Stimulated activated CD4-positive, alpha-beta T cell treated with anti-CD3 and anti-CD28 coated beads, Interleukin-1b, Interleukin-23, amount 100 ng/mL, for 48 hours (primary cell): ENCODE data around the gene CYP19A1.

Experiments used
- DNase-seq: peaks from one replicate; pipeline ENCODE4 v3.0.0-alpha.2; 2020

The CYP19A1 gene

GRCh38 chr15:51252671-51253070, 85.7 kb downstream of the CYP19A1 start:
- no peak for DNase-seq

- DNase-seq = no peak
These were observed 86.8 kb downstream of the CYP19A1 start for GRCh38 chr15:51251556-51251955.

GRCh38 chr15:51250217-51251011, 88.0 kb downstream of the CYP19A1 start:
- DNase-seq = no peak

- no peak for DNase-seq
These were observed 92.8 kb downstream of the CYP19A1 start for GRCh38 chr15:51245628-51246027.

- DNase-seq = no peak
These were observed 94.0 kb downstream of the CYP19A1 start for GRCh38 chr15:51244423-51244869.

- no peak for DNase-seq
These were observed 94.6 kb downstream of the CYP19A1 start for GRCh38 chr15:51243774-51244173.

GRCh38 chr15:51240066-51240465, 98.3 kb downstream of the CYP19A1 start:
- no peak for DNase-seq

GRCh38 chr15:51237816-51238215, 100.6 kb downstream of the CYP19A1 start:
- DNase-seq = no peak

- DNase-seq = no peak
These were observed 104.0 kb downstream of the CYP19A1 start for GRCh38 chr15:51234176-51234927.

GRCh38 chr15:51232581-51232980, 105.8 kb downstream of the CYP19A1 start:
- no peak for DNase-seq

- DNase-seq = no peak
These were observed 108.5 kb downstream of the CYP19A1 start for GRCh38 chr15:51229907-51230330.

GRCh38 chr15:51227940-51228732, 110.3 kb downstream of the CYP19A1 start:
- peak; percentile 29 for DNase-seq

- DNase-seq = no peak
These were observed 111.7 kb downstream of the CYP19A1 start for GRCh38 chr15:51226576-51227210.

GRCh38 chr15:51224428-51224827, 114.0 kb downstream of the CYP19A1 start:
- DNase-seq = no peak

GRCh38 chr15:51223771-51224229, 114.6 kb downstream of the CYP19A1 start:
- no peak for DNase-seq

- no peak for DNase-seq
These were observed 120.0 kb downstream of the CYP19A1 start for GRCh38 chr15:51218299-51218938.

GRCh38 chr15:51212909-51213308, 125.5 kb downstream of the CYP19A1 start:
- DNase-seq = no peak

GRCh38 chr15:51212239-51212638, 126.2 kb downstream of the CYP19A1 start:
- no peak for DNase-seq

GRCh38 chr15:51205050-51205975, 133.1 kb downstream of the CYP19A1 start:
- DNase-seq = no peak

GRCh38 chr15:51203797-51204196, 134.6 kb downstream of the CYP19A1 start:
- no peak for DNase-seq

- no peak for DNase-seq
These were observed 135.6 kb downstream of the CYP19A1 start for GRCh38 chr15:51202783-51203182.
